ENCODE measurements around the gene GPR146.

Gene GPR146

DNA sequence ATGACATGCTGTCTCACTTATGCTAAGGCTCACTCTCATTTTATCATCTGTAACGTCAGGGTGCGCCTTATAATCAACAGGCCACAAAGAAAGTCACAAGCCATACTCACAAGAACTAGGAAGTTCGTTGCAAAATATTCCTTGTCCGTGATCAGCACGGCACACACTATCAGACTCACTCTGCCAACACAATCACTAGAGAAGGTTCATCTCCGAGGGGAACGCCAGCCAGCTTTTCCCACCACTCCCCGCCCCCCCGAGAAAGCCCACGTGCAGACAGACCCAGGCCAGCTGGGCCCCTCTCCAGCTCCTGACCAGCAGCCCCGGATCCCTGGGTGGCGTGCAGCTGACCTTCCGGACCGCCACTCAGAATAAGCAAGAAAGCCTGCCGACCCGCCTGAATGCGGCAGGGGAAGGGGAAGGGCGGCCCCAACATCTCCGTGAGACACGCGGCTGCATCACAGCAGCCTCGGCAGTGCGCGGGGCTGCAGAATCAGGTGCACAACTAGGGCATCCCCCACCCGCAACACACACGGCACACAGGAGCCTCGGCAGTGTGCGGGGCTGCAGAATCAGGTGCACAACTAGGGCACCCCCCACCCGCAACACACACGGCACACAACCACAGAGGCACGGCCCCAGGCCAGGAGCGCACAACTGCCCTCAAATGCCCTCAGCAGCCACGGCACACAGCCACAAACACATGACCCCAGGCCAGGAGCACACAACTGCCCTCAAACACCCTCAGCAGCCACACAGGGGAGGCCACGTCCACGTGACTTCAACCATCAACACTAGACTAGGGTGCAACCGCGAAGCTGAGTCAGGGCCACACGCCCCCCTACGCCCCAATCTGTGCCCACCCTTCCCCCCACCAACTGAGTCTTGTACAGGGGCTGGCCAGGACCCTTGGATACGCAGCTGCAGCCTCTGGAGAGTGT is 2.5 kb upstream of the GPR146 start:
- no peak for DNase-seq (ENCODE audit: low read depth in 1 of 2, low spot score in 1 of 2)

- DNase-seq (ENCODE audit: low read depth in 1 of 2, low spot score in 1 of 2) = no peak
Observed at GRCh38 chr7:1042492-1042833, 1.9 kb upstream of the GPR146 start.

DNA sequence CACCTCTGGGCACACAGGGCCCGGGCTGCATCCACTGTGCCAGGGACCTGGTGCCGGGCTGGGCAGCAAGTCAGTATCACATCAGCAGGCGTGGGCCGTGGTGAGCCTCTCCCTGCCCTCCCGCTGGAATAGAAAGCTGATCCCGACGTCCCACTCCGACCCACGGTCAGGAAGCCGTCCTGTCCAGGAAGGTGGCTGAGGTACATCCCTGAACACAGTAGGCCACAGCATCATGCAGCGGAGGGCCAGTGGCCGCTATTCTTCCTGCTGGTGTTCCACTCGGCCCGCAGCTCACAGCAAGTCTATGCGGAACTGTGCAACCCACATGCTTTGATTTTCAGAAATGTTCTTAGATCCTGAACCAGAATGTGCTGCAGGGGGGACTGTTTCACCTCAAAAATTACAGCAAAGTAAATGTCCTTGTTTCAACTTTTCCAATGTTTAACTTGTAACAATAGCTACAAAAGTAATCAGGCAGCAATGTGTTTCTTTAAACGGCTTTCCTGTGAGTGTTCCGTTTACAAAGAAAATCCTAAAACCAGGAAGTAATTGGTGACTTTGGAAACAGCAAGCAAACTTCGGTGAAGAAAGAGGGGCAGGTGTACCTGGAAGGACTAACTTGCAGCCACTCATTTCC is 676 bp upstream of the GPR146 start:
- DNase-seq (ENCODE audit: low read depth in 1 of 2, low spot score in 1 of 2) = no peak

GRCh38 chr7:1045069-1046063 is 1.0 kb downstream of the GPR146 start:
- DNase-seq (ENCODE audit: low read depth in 1 of 2, low spot score in 1 of 2) = no peak

- DNase-seq (ENCODE audit: low read depth in 1 of 2, low spot score in 1 of 2) = peak in 1 of 2 donors; percentile 27
Observed at GRCh38 chr7:1046722-1047679, 2.7 kb downstream of the GPR146 start.

DNA sequence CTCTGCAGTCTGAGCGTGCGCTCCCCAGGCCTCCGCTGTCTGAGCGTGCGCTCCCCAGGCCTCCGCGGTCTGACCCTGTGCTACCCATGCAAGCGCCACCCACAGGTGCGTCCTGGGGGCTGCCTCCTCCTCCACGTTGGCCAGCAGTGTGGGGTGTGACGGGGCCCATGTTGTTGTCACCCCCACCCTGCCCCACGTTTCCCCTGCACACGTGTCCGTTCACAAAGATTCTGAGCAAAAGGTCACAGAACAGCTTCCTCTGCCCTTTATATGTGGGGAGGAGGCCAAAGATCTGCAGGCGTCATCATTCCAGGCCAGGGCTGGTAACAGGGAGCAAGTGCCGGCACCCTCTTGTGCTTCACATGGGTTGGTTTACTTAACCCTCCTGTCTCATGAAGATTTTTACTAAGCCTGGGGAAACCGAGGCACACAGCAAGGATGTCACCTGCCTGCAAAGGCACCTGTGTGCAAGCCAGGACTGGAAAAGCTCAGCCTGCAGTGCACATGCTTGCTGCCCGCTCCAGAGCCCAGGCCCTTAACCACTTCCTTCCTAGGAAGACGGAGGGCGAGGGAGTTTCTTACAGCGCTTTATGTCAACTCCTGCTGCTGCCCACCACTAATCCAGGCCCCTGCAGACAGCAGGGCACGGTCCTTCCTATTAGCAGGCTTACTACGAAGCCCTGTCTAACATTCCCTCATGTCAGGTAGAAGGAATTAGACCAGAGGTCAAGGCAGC is 4.8 kb downstream of the GPR146 start:
- DNase-seq (ENCODE audit: low read depth in 1 of 2, low spot score in 1 of 2) = no peak

DNA sequence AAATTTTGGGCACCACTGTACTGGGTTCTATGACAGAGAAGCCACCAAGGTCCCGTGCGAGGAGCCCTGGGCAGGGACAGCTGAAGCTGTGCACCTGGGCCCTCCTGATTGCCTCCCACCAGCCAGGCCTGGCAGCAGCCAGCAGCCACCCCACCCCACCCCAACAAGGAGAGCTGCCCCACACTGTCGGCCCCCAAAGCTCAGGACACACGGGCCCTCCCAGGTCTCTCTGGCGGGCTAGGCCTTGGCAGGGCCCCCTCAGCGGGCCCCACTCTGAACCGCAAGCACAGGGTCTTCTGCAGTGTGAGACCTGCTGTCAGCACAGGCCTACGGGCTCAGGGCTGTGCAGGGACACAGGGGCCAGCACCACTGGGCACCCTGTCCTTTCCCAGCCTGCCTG is 5.5 kb downstream of the GPR146 start:
- no peak for DNase-seq (ENCODE audit: low read depth in 1 of 2, low spot score in 1 of 2)

DNA sequence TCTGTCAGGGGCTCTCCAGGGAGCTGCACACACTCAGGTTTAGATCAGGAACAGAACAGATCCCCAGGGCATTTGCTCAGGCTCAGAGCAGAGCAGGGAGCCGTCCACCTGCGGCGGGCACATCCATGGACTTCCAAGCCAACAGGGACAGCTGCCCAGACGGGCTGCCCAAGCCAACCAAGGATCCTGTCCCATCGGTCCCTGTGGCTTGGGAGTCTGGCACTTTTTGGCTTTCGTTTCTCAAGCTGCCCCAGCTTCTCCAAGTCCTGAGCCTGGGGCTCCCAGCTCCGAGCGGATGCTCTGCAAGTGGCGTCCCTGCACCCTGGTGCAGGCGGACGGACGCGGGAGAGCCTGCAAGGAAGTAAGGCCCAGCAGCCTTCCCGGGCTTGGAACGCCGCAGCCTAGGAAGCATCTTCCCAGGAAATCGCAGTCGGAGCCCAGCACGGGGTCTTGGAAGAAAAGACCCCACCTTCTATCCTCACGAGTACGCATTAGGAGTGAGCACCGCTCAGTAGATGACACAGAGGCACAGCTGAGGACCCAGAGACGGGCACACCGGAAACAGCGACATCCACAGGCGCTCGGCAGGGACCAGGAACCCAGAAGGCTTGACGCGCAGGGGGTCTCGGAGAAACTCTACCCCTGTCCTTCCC is 6.0 kb downstream of the GPR146 start:
- no peak for DNase-seq (ENCODE audit: low read depth in 1 of 2, low spot score in 1 of 2)

GRCh38 chr7:1050956-1051690 is 6.8 kb downstream of the GPR146 start:
- no peak for DNase-seq (ENCODE audit: low read depth in 1 of 2, low spot score in 1 of 2)

DNA sequence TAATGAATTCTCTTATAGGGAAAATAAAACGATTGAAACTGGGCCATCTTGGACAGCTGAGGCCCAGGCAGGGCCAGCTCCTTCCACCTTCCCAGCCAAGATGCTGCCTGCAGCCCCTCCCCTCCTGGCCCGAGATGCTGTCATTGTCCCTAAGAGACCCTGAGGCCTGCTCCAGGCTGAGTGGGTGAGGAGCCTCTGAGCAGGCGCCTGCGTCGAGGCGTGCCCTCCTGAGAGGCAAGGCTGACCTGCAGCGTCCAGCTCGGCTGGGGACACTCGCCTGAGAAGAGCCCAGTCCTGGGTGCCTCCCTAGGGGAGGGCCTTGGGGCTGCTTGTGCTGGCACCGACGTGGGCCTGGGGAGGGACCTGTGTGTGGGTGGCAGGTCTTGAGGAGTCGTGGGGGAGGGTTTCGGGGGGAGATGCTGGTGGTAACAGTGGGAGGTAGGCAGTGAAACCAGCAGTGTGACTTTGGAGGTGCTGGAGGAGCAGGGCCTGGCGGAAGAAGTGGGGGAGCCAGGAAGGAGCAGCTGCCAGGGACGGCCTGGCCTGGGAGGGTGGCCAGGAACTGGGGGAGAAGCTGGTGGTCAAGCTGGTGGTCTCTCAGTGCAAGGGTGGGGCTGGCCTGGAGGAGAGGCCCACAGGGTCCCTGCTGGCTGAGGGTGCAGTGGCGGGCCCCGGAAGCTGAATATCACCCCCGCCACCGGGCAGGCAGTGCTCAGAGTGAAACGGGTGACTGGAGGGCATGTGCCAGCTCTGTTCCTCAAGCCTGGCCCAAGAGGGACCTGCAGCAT is 7.9 kb downstream of the GPR146 start:
- no peak for DNase-seq (ENCODE audit: low read depth in 1 of 2, low spot score in 1 of 2)

DNA sequence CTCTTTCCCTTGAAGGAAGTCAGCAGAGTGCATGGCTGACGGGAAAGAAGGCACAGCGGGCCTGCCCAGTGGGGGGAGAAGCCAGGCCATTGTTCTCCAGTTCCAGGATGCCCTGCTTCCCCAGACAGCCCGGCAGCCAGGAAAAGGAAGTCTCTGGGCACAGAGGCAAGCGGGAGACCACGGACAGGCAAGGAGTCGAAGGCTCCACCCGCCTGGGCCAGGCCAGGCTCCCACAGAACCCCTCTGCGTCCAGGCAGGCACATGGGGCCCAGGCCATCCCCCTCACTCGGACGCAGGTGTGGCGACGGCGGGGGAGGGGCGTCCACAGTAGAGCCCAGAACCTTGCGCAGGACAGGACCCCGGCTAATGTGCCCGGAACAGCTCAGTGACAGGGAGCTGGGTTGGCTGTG is 8.7 kb downstream of the GPR146 start:
- no peak for DNase-seq (ENCODE audit: low read depth in 1 of 2, low spot score in 1 of 2)

GRCh38 chr7:1053816-1054370 is 9.5 kb downstream of the GPR146 start:
- DNase-seq (ENCODE audit: low read depth in 1 of 2, low spot score in 1 of 2) = no peak

- DNase-seq (ENCODE audit: low read depth in 1 of 2, low spot score in 1 of 2) = no peak
Observed at GRCh38 chr7:1054438-1054837, 10.1 kb downstream of the GPR146 start.

- DNase-seq (ENCODE audit: low read depth in 1 of 2, low spot score in 1 of 2) = peak in 1 of 2 donors; percentile 19
Observed at GRCh38 chr7:1054861-1055450, 10.6 kb downstream of the GPR146 start.

DNA sequence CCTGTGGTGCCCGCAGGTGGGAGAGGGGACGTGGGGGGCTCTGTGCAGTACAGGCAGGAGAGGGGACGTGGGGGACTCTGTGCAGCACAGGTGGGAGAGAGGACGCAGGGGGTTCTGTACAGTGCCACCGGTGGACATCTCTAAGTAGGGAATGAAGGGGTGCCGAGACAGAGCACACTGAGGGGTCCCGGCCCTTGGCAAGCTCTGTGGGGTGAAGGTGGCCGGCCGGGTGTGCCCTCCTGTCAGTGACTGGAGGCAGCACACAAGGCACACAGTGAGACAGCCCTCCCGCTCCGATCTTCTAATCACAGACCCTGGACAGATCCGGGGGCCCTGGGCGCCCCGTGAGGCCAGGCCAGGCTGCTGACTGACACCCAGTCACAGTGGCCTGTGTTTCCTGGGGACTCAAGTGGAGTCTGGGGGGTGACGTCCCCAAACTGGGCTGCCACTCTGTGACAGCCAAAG is 11.2 kb downstream of the GPR146 start:
- no peak for DNase-seq (ENCODE audit: low read depth in 1 of 2, low spot score in 1 of 2)

DNA sequence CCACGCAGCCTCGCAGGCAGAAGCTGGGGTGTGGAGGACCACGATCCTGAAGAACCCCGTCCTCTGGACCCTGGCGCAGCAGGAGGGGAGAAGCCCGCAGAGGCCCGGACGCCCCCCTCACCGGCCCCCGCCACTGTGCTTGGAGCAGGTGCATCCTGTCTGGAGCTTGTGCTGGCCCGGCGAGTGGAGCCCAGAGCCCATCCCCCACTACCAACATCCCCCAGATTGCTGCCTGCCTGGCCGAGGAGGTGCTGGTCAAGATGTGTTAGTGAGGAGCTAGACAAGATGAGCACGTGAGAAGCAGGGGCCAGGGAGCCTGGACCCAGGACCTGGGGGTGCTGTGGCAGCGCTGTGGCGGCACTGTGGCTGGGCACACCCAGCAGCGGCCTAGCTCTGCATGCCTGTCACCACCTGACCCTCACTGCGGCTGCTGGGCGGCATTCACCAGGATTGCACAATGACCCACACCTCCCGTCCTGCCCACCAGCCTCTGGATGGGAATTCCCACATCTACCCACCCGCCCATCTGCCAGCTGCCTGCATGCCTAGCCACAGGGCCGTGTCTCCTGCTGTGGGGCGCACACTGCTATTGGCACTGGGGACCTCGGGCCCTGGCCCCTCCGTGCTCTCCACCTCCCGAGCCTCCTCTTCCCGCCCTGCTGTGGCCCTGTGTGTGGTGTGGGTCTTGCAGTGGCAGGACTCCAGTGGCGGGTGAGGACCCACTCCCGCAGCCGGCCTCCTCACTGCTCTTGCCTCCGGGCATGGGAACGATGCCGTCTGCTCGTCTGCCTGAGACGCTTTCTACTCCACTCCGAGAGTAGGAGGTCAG is 11.8 kb downstream of the GPR146 start:
- DNase-seq (ENCODE audit: low read depth in 1 of 2, low spot score in 1 of 2) = no peak
